GM12878 (cell line): ENCODE measurements around the gene OPCML. TPM values are rescaled to one million over a fixed set of nuclear protein-coding genes. Genes with fewer than 3 reads are reported as not detected.

ENCODE experiments used
- ATAC-seq: fragments of 200-7000 bp; cut with Tn5 transposase; 3 replicates; pipeline ENCODE4 v1.9.1; 2020; ENCODE audit warnings: mild to moderate bottlenecking, moderate library complexity
- BruUV-seq: library from RNA; stranded (reverse); fragments of 400-500 nt; replicated peaks from 2 replicates; lab custom pipeline; 2021; lab: Mats Ljungman, UMichigan
- CTCF ChIA-PET: fragments of 300-600 bp; sonication (Branson Sonifier 250); formaldehyde crosslinking; extraction: SDS; loops from one replicate; lab custom pipeline; 2021; ENCODE audit warnings: inconsistent platforms; lab: Yijun Ruan, JAX
- POLR2A ChIA-PET: fragments of 350-600 bp; formaldehyde crosslinking; extraction: SDS; loops from one replicate; lab custom pipeline; 2021; ENCODE audit warnings: inconsistent platforms; lab: Charles Lee
- RAD21 ChIA-PET: fragments of 300-600 bp; sonication (Branson Sonifier 250); formaldehyde crosslinking; loops from one replicate; lab custom pipeline; 2023; ENCODE audit warnings: antibody characterized with exemption; ENCODE audit not compliant: unreplicated experiment; lab: Charles Lee
- SMC1A ChIA-PET: fragments of 300-600 bp; sonication (Branson Sonifier 250); formaldehyde crosslinking; loops from one replicate; lab custom pipeline; 2023; ENCODE audit not compliant: unreplicated experiment, uncharacterized antibody; lab: Charles Lee
- DNase-seq: peaks from one replicate; pipeline ENCODE4 v3.0.0-alpha.2; 2011; ENCODE audit warnings: low read depth, low spot score
- FAIRE-seq: peaks from 3 replicates; lab custom pipeline; 2011; peaks lifted over from hg19 to GRCh38; lab: Jason Lieb, UNC
- H2AFZ ChIP-seq: 2 replicates; pipeline ENCODE4 v1.6.0; 2011; ENCODE audit warnings: low read depth, low read length, control low read depth; ENCODE audit not compliant: control insufficient read depth
- H3K27ac ChIP-seq: 2 replicates; pipeline ENCODE4 v1.5.1; 2011; ENCODE audit warnings: control low read depth; ENCODE audit not compliant: control insufficient read depth, insufficient read depth
- H3K27me3 ChIP-seq, 2 experiments: replicated peaks in 1 of 2; 2 replicates each; pipeline versions ENCODE4 v1.6.0 to v1.6.1; 2011; ENCODE audit warnings: low read length in 1 of 2; ENCODE audit not compliant: control insufficient read depth in 2 of 2, insufficient read depth in 2 of 2
- H3K36me3 ChIP-seq, 2 experiments: 2 replicates each; pipeline ENCODE4 v1.5.1; 2011; ENCODE audit warnings: low read length in 1 of 2; ENCODE audit not compliant: control insufficient read depth in 2 of 2, insufficient read depth in 2 of 2
- H3K4me1 ChIP-seq: 2 replicates; pipeline ENCODE4 v1.6.1; 2011; ENCODE audit warnings: mild to moderate bottlenecking, low read length, moderate library complexity, mixed read lengths; ENCODE audit not compliant: control insufficient read depth, insufficient read depth
- H3K4me2 ChIP-seq: 2 replicates; pipeline ENCODE4 v1.6.0; 2011; ENCODE audit warnings: control low read depth; ENCODE audit not compliant: control insufficient read depth, insufficient read depth
- H3K4me3 ChIP-seq: fragments of 200-600 bp; sonication (generic); 2 replicates; pipeline ENCODE4 v1.5.1; 2016
- H3K79me2 ChIP-seq: 2 replicates; pipeline ENCODE4 v1.6.0; 2011; ENCODE audit warnings: low read length; ENCODE audit not compliant: control insufficient read depth, insufficient read depth
- H3K9ac ChIP-seq: 2 replicates; pipeline ENCODE4 v1.8.0; 2011; ENCODE audit warnings: low read length, control low read depth, mixed read lengths; ENCODE audit not compliant: control insufficient read depth, insufficient read depth
- H3K9me3 ChIP-seq: replicated peaks from 3 replicates; pipeline ENCODE4 v1.5.1; 2011; ENCODE audit warnings: mild to moderate bottlenecking, low read length; ENCODE audit not compliant: control insufficient read depth, insufficient read depth
- H4K20me1 ChIP-seq: 2 replicates; pipeline ENCODE4 v1.6.0; 2011; ENCODE audit not compliant: control insufficient read depth, insufficient read depth
- CREM ChIP-seq: IDR thresholded peaks from 2 replicates; pipeline ENCODE4 v1.6.1; 2014; ENCODE audit warnings: antibody characterized with exemption, low read depth
- KAT2A ChIP-seq: conservative IDR thresholded peaks from 2 replicates; pipeline ENCODE4 v1.6.1; 2011; ENCODE audit warnings: low read depth, low read length; ENCODE audit not compliant: control insufficient read depth
- SREBF2 ChIP-seq: IDR thresholded peaks from 2 replicates; pipeline ENCODE4 v1.6.1; 2012; ENCODE audit warnings: mild to moderate bottlenecking, low read length
- STAT3 ChIP-seq: IDR thresholded peaks from 2 replicates; pipeline ENCODE4 v1.6.1; 2011; ENCODE audit warnings: low read depth, low read length, improper control_type of control experiment
- TCF3 ChIP-seq: IDR thresholded peaks from 2 replicates; pipeline ENCODE4 v1.6.1; 2012; ENCODE audit warnings: low read depth, mild to moderate bottlenecking, low read length, borderline replicate concordance; ENCODE audit not compliant: insufficient read depth
- WGBS: methylation state at CpG from one replicate; pipeline ENCODE4 v1.1.6; 2016; ENCODE audit warnings: low lambda C conversion rate; ENCODE audit not compliant: insufficient replicate concordance, insufficient coverage; ENCODE audit errors: missing lambda C conversion rate; 5-methylcytosine and 5-hydroxymethylcytosine counted together
- in situ Hi-C: fragments of 300-500 bp; cut with MboI; formaldehyde crosslinking; loops from 9 replicates; pipeline ENCODE4 v1.14.3; 2018; ENCODE audit warnings: mixed read lengths
- intact Hi-C: fragments of 100-400 bp; cut with micrococcal nuclease; formaldehyde crosslinking; loops from one replicate; pipeline ENCODE4 v1.14.2; 2022; ENCODE audit not compliant: unreplicated experiment
- polyA plus RNA-seq, 11 experiments: library from polyadenylated mRNA; depleted of rRNA in 4 of 11; unstranded in 6 of 11; stranded (reverse) in 5 of 11; fragments of >200 nt; fragmentation: Nextera tagmentation in 4 of 11; fragmentation: Illumina TruSeq in 1 of 11; extraction: Ambion mirVana in 4 of 11; extraction: Trizol in 1 of 11; gene quantifications; 1 replicate in 1 of 11; 2 replicates in 10 of 11; pipeline versions ENCODE4 v1.2.1 to v1.2.3, GENCODE V29; 2011 to 2016; ENCODE audit warnings: inconsistent platforms in 2 of 11, missing spikeins in 2 of 11, low read depth in 1 of 11
- total RNA-seq, 4 experiments: library from RNA; depleted of rRNA in 3 of 4; stranded (reverse); fragments of >200 nt in 3 of 4; fragmentation: Illumina TruSeq in 1 of 4; extraction: Trizol in 1 of 4; gene quantifications; 2 replicates each; pipeline versions ENCODE4 v1.2.1 to v1.2.3, GENCODE V29; 2013 to 2021
- TF ChIP-seq, protein P1 (sequence below): fragments of 450-650 bp; IDR thresholded peaks from 2 replicates; pipeline ENCODE4 v1.6.1; 2016; ENCODE audit warnings: mild to moderate bottlenecking, moderate library complexity, borderline replicate concordance
- TF ChIP-seq, protein P2 (sequence below): IDR thresholded peaks from 2 replicates; pipeline ENCODE4 v1.6.1; 2011; ENCODE audit warnings: low read depth, low read length, improper control_type of control experiment, borderline replicate concordance
- TF ChIP-seq, protein P3 (sequence below): IDR thresholded peaks from 2 replicates; pipeline ENCODE4 v1.6.1; 2012; ENCODE audit warnings: low read depth, low read length, improper control_type of control experiment
- TF ChIP-seq, protein P4 (sequence below): fragments of 450-650 bp; conservative IDR thresholded peaks from 2 replicates; pipeline ENCODE4 v1.6.1; 2017; ENCODE audit warnings: mild to moderate bottlenecking, moderate library complexity
- TF ChIP-seq, protein P5 (sequence below), 3 experiments: IDR thresholded peaks in 2 of 3; conservative IDR thresholded peaks in 1 of 3; 2 replicates each; pipeline ENCODE4 v1.5.1; 2011; ENCODE audit warnings: low read depth in 3 of 3, low read length in 3 of 3, mild to moderate bottlenecking in 3 of 3, control low read depth in 2 of 3, moderate library complexity in 2 of 3, inconsistent platforms in 1 of 3, mixed read lengths in 1 of 3; ENCODE audit not compliant: control insufficient read depth in 2 of 3, insufficient read depth in 1 of 3; ENCODE audit errors: extremely low read depth in 1 of 3

Gene OPCML
- total and polyA plus RNA-seq, 10 of the 15 experiments (the other 5 are each of a cell fraction or from before 2014, with no cell fraction given), result 0.84 TPM; not detected in 9

DNA sequence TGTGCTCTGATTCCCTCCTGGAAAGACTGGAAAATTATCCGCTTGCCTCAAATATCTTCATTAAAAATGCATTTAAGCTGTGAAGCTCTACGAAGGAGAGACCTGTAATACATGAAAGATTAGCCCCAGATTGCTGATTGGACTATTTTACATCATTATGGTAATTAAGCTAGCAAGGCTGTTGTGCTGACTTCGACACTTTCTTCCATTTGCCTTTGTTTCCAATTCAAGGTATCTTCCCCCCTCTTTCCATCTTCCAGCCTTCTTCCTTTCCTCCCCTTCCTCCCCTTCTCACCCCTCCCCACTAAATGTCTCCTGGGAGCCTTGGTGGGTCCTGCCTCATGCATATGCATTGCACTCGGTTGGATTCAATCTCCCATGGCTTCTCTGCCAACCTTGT, 710.8 kb downstream of the OPCML start:
- intact Hi-C loops (no loop called here), in situ Hi-C loops (no loop called here)
- FAIRE-seq (no peak), DNase-seq (no peak), ATAC-seq (no peak)
- WGBS, result 0% methylated on average over 4 of the region's 4 CpGs
- Histone ChIP-seq H3K79me2 (no peaks in the 10 kb centered on the region), H2AFZ (no peak overlapping the region), H4K20me1 (no peaks in the 10 kb centered on the region), H3K27me3 (no peaks in the 10 kb centered on the region), H3K9ac (no peak overlapping the region), H3K36me3 (no peaks in the 10 kb centered on the region), H3K4me3 (no peak overlapping the region), H3K4me2 (no peak overlapping the region), H3K9me3 (no peaks in the 10 kb centered on the region), H3K4me1 (no peaks in the 10 kb centered on the region), H3K27ac (no peak overlapping the region)
- no TSS peak for BruUV-seq
- CTCF ChIA-PET, result no interaction called here
- RAD21 ChIA-PET, result interaction anchor here (1.2 kb wide), 1 partner anchor 120 kb away, joined by 3 read pairs; no protein-coding TSS in a partner anchor
- POLR2A ChIA-PET, result no interaction called here
- TF ChIP-seq, protein P1, sequence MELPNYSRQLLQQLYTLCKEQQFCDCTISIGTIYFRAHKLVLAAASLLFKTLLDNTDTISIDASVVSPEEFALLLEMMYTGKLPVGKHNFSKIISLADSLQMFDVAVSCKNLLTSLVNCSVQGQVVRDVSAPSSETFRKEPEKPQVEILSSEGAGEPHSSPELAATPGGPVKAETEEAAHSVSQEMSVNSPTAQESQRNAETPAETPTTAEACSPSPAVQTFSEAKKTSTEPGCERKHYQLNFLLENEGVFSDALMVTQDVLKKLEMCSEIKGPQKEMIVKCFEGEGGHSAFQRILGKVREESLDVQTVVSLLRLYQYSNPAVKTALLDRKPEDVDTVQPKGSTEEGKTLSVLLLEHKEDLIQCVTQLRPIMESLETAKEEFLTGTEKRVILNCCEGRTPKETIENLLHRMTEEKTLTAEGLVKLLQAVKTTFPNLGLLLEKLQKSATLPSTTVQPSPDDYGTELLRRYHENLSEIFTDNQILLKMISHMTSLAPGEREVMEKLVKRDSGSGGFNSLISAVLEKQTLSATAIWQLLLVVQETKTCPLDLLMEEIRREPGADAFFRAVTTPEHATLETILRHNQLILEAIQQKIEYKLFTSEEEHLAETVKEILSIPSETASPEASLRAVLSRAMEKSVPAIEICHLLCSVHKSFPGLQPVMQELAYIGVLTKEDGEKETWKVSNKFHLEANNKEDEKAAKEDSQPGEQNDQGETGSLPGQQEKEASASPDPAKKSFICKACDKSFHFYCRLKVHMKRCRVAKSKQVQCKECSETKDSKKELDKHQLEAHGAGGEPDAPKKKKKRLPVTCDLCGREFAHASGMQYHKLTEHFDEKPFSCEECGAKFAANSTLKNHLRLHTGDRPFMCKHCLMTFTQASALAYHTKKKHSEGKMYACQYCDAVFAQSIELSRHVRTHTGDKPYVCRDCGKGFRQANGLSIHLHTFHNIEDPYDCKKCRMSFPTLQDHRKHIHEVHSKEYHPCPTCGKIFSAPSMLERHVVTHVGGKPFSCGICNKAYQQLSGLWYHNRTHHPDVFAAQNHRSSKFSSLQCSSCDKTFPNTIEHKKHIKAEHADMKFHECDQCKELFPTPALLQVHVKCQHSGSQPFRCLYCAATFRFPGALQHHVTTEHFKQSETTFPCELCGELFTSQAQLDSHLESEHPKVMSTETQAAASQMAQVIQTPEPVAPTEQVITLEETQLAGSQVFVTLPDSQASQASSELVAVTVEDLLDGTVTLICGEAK, result no peak
- TF ChIP-seq, protein P2, sequence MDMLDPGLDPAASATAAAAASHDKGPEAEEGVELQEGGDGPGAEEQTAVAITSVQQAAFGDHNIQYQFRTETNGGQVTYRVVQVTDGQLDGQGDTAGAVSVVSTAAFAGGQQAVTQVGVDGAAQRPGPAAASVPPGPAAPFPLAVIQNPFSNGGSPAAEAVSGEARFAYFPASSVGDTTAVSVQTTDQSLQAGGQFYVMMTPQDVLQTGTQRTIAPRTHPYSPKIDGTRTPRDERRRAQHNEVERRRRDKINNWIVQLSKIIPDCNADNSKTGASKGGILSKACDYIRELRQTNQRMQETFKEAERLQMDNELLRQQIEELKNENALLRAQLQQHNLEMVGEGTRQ, result no peak
- TF ChIP-seq, protein P3, sequence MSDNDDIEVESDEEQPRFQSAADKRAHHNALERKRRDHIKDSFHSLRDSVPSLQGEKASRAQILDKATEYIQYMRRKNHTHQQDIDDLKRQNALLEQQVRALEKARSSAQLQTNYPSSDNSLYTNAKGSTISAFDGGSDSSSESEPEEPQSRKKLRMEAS, result no peak
- TF ChIP-seq, protein P4, sequence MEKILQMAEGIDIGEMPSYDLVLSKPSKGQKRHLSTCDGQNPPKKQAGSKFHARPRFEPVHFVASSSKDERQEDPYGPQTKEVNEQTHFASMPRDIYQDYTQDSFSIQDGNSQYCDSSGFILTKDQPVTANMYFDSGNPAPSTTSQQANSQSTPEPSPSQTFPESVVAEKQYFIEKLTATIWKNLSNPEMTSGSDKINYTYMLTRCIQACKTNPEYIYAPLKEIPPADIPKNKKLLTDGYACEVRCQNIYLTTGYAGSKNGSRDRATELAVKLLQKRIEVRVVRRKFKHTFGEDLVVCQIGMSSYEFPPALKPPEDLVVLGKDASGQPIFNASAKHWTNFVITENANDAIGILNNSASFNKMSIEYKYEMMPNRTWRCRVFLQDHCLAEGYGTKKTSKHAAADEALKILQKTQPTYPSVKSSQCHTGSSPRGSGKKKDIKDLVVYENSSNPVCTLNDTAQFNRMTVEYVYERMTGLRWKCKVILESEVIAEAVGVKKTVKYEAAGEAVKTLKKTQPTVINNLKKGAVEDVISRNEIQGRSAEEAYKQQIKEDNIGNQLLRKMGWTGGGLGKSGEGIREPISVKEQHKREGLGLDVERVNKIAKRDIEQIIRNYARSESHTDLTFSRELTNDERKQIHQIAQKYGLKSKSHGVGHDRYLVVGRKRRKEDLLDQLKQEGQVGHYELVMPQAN, result no peak
- no peak for TF ChIP-seq CREM
- TF ChIP-seq, protein P5, sequence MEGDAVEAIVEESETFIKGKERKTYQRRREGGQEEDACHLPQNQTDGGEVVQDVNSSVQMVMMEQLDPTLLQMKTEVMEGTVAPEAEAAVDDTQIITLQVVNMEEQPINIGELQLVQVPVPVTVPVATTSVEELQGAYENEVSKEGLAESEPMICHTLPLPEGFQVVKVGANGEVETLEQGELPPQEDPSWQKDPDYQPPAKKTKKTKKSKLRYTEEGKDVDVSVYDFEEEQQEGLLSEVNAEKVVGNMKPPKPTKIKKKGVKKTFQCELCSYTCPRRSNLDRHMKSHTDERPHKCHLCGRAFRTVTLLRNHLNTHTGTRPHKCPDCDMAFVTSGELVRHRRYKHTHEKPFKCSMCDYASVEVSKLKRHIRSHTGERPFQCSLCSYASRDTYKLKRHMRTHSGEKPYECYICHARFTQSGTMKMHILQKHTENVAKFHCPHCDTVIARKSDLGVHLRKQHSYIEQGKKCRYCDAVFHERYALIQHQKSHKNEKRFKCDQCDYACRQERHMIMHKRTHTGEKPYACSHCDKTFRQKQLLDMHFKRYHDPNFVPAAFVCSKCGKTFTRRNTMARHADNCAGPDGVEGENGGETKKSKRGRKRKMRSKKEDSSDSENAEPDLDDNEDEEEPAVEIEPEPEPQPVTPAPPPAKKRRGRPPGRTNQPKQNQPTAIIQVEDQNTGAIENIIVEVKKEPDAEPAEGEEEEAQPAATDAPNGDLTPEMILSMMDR (IDR thresholded peaks at IDR 0.05 in 2 of 3, conservative IDR thresholded peaks at IDR 0.05 in 1 of 3; ENCODE audit: control insufficient read depth in 2 of 3, extremely low read depth in 1 of 3, insufficient read depth in 1 of 3, low read depth in 3 of 3, low read length in 3 of 3), result no peak
- TF ChIP-seq STAT3, result no peak
- TF ChIP-seq KAT2A, result no peak
- no peak for TF ChIP-seq TCF3
- no peak for TF ChIP-seq SREBF2
- SMC1A ChIA-PET, result no interaction called here
